Esophagus squamous epithelium (tissue), 4 donors: ENCODE data around the gene PLOD3.

Source experiments
- CTCF ChIP-seq, 6 experiments: fragments of 450-650 bp in 4 of 6; fragments of 200-600 bp in 2 of 6; sonication (generic) in 2 of 6; IDR thresholded peaks; one replicate each; pipeline ENCODE4 v1.5.1; 2016 to 2019; ENCODE audit warnings: antibody characterized with exemption in 6 of 6, mild to moderate bottlenecking in 4 of 6, moderate library complexity in 4 of 6
- POLR2A ChIP-seq, 4 donors: fragments of 450-650 bp; IDR thresholded peaks; one replicate each; pipeline ENCODE4 v1.6.1; 2017; ENCODE audit warnings: antibody characterized with exemption in 4 of 4, mild to moderate bottlenecking in 4 of 4, moderate library complexity in 3 of 4

DNA sequence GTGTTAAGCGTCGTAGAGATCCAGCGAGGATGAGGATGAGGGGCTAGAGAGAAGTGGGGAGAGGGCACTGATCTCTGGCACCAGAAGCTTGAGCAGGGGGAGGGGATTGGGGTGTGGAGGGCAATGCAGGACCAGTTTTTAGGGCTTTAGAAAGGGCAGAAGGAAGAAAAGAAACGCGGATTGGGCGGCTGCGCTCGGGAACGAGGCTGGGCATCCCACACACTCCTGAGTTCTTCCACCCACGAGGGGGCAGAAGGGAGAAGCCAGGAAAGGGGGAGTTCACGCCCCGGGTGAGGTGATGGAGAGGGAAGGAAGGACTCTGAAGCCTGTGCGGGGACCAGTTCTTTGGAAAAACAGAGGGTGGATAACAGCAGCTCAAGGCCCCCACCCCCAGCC, 45.9 kb downstream of the PLOD3 start:
- peak in 1 of 6 experiments; percentile 12 for TF ChIP-seq CTCF (IDR thresholded peaks at IDR 0.05)
- TF ChIP-seq POLR2A (IDR thresholded peaks at IDR 0.05) = no peak
